Measurements from ENCODE around the gene KCNN1. TPM values are rescaled to one million over a fixed set of nuclear protein-coding genes. Genes with fewer than 3 reads are reported as not detected.

KCNN1 gene
- total and polyA plus RNA-seq, 2 donors, result 0.24 to 0.79 TPM

DNA sequence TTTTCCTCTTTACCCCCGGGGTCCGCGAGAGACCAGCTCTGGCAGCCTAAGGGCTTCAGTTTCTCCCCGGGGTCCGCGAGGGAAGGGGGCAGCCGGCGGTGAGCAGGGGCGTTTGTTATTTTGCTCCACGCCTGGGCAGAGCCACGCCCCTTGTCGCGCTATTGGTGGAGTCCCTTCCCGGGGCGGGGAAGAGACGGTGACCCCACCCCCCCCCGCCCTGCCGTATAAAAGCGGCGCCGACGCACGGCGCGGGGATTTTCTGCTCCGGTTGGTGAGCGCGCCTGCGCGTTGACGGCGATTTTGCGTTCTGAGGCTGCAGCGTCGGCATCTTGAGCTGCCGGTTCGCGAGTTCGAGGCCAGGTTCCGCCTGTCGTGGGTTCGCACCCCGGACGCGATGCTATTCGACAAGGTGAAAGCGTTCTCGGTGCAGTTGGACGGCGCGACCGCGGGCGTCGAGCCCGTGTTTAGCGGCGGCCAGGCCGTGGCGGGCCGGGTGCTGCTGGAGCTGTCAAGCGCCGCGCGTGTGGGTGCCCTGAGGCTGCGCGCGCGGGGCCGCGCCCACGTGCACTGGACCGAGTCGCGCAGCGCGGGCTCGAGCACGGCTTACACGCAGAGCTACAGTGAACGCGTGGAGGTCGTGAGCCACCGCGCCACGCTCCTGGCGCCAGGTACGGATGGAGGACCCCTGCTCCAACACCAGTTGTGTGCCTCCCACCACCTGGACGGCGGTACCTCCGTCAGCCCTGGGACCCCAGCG, 41.2 kb downstream of the KCNN1 start, which contains the start of gene ARRDC2:
Gene ARRDC2, plus strand, starts transcription at position 254 of the 757 bp plus-strand sequence. Its CDS starts 141 bp downstream, at position 395.
- DNase-seq (ENCODE audit: extremely low spot score), result peak; percentile 80
- Histone ChIP-seq H3K27ac (ENCODE audit: low read depth) (peak within 1 kb of the TSS; percentile 48), H3K36me3 (ENCODE audit: insufficient read depth) (peaks cover 3% of the 10 kb centered on the region), H3K4me3 (ENCODE audit: low read depth, low read length) (peak within 1 kb of the TSS; percentile 64), H3K4me1 (ENCODE audit: insufficient read depth) (no peaks in the 10 kb centered on the region)
- 15% methylated on average over 92 of the region's 92 CpGs for WGBS

DNA sequence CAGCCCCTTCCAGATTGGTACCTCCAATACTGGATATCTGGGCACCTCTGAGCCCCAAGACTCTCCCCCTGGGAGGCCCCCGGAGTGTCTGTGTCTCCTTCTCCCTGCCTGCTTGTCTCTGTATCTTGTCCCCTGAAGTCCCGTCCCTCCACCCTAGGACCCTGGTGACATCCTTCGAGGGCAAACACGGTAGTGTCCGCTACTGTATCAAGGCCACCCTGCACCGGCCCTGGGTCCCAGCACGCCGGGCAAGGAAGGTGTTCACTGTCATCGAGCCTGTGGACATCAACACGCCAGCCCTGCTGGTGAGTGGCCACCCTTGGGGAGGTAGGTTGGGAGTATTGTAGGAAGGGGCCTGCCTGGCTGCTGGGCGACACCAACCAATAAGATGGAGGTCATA, 41.9 kb downstream of the KCNN1 start:
- Histone ChIP-seq H3K36me3 (ENCODE audit: insufficient read depth) (peaks cover 3% of the 10 kb centered on the region), H3K27ac (ENCODE audit: low read depth) (no peak overlapping the region), H3K4me3 (ENCODE audit: low read depth, low read length) (peak overlapping the region; percentile 64), H3K4me1 (ENCODE audit: insufficient read depth) (no peaks in the 10 kb centered on the region)
- no peak for DNase-seq (ENCODE audit: extremely low spot score)
- WGBS, result 95% methylated on average over 11 of the region's 11 CpGs

DNA sequence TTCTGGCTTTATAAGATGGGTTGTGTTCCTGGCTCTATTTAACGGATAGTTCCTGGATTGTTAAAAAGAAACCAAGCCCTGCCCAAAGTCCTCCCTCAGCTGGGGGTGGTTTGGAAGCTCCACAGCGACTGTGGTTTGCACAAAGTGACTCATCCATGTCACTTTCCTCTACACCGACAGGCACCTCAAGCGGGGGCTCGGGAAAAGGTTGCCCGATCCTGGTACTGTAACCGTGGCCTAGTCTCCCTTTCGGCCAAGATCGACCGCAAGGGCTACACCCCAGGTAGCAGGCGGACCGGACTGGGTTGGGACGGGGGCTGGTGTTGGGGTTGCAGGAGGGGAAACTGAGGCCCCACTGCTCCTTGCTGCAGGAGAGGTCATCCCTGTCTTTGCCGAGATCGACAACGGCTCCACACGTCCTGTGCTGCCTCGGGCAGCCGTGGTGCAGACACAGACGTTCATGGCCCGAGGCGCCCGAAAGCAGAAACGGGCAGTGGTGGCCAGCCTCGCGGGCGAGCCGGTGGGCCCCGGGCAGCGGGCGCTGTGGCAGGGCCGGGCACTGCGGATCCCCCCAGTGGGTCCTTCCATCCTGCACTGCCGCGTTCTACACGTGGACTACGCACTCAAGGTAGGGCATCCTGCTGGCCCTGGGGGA, 42.6 kb downstream of the KCNN1 start:
- no peak for DNase-seq (ENCODE audit: extremely low spot score)
- H3K36me3 ChIP-seq (ENCODE audit: insufficient read depth), result peaks cover 3% of the 10 kb centered on the region
- H3K4me3 ChIP-seq (ENCODE audit: low read depth, low read length), result peak overlapping the region; percentile 64
- WGBS, result 94% methylated on average over 37 of the region's 37 CpGs
- no peak overlapping the region for H3K27ac ChIP-seq (ENCODE audit: low read depth)
- H3K4me1 ChIP-seq (ENCODE audit: insufficient read depth), result no peaks in the 10 kb centered on the region

DNA sequence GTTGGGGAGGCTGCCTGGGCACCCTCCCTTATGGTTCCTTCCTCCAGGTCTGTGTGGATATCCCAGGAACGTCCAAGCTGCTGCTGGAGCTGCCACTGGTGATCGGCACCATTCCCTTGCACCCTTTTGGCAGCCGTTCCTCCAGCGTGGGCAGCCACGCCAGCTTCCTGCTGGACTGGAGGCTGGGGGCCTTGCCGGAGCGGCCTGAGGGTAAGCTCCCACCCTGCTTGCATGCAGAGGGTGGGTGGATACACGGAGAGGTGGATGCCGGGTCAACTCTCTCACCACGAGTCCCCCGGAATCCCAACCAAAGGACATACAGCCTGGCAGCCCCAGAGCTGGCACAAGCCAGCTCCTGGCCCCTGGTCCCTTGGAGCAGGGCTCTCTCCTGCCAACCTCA, 43.2 kb downstream of the KCNN1 start:
- Histone ChIP-seq H3K27ac (ENCODE audit: low read depth) (no peak overlapping the region), H3K4me1 (ENCODE audit: insufficient read depth) (no peaks in the 10 kb centered on the region), H3K4me3 (ENCODE audit: low read depth, low read length) (peak overlapping the region; percentile 7), H3K36me3 (ENCODE audit: insufficient read depth) (peaks cover 3% of the 10 kb centered on the region)
- no peak for DNase-seq (ENCODE audit: extremely low spot score)
- WGBS, result 90% methylated on average over 11 of the region's 11 CpGs

DNA sequence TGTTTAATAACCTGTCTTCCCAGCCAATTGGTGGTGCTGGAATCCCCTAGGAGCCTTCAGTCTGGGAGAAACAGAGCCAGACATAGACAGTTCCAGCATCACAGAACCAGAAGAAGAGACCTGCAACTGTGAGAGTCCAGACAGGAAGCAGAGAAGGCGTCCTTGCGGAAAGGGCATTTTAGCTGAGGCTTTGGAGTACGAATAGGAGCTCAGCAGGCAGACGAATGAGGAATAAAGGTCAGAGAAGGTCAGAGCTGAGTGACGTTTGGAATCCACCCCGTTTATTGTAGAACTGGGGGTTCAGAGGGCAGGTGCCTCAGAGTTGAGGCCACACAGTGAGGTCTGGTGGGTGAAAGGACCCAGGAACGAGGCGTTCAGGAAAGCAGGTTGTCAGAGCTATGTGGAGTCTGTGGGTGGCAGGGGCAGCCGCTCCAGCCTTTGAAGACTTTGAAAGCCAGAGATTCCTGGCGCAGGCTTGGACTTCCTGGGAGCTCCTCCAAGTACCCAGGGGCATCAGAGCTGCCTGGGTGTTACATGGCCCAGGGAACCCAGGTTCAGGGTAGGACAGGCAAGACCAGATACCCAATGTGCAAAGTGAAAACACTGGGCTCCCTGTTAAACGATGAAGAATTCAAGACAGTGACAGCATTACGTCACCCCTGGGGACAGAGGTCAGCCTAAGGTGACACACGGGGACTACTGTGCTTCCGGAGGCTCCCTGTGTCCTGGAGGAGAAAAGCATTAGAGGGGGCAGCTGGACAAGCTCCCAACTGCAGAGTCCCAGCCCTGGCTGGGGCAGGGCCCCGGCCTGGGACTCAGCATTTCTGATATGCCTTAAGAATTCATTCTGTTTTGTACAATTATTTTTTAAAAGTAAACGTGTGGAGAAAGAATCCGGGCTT, 46.6 kb downstream of the KCNN1 start:
- no peak for DNase-seq (ENCODE audit: extremely low spot score)
- WGBS, result 75% methylated on average over 17 of the region's 17 CpGs
- Histone ChIP-seq H3K4me3 (ENCODE audit: low read depth, low read length) (no peak overlapping the region), H3K27ac (ENCODE audit: low read depth) (no peak overlapping the region), H3K36me3 (ENCODE audit: insufficient read depth) (peaks cover 3% of the 10 kb centered on the region), H3K4me1 (ENCODE audit: insufficient read depth) (no peaks in the 10 kb centered on the region)

DNA sequence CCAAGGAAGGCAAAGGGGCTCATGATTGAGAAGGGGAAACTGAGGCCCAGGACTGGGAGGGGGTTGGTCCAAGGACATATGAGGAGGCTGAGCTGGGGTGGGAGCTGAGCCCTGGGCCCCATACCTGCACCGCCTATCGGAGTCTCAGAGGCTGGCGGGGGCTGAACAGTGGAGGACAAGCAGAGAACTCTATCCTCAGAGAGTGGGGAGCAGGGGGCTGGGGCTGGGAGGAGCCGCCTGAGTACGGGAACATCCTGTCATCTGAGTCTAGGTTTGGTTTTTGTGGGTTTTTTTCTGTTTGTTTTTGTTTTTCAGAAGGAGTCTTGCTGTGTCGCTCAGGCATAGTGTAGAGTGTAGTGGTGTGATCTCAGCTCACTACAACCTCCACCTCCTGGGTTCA, 47.3 kb downstream of the KCNN1 start:
- H3K4me1 ChIP-seq (ENCODE audit: insufficient read depth), result no peaks in the 10 kb centered on the region
- H3K4me3 ChIP-seq (ENCODE audit: low read depth, low read length), result no peak overlapping the region
- no peak overlapping the region for H3K27ac ChIP-seq (ENCODE audit: low read depth)
- no peak for DNase-seq (ENCODE audit: extremely low spot score)
- peaks cover 3% of the 10 kb centered on the region for H3K36me3 ChIP-seq (ENCODE audit: insufficient read depth)
- 81% methylated on average over 6 of the region's 6 CpGs for WGBS

DNA sequence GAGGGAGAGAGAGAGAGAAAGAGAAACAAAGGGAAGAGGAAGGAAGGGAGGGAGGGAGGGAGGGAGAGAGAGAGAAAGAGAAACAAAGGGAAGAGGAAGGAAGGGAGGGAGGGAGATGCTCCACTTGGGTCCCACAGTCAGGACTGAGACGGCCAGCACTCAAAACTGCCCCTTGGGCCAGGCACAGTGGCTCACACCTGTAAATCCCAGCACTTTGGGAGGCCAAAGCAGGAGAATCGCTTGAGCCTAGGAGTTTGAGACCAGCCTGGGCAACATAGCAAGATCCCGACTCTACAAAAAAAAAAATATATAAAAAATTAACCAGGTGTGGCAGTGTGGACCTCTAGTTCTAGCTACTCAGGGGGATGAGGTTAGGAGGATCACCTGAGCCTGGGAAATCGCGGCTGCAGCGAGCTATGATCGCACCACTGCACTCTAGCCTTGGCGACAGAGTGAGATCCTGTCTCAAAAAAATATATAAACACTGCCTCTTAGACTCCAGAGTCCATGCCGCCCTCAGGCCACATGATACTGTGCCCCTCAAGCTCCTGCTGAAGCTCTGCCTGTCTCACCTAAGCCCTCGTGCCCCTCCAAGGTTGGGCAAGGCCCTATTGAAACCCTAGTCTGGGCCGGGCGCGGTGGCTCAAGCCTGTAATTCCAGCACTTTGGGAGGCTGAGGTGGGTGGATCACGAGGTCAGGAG, 49.5 kb downstream of the KCNN1 start:
- no peak overlapping the region for H3K4me3 ChIP-seq (ENCODE audit: low read depth, low read length)
- H3K36me3 ChIP-seq (ENCODE audit: insufficient read depth), result no peaks in the 10 kb centered on the region
- H3K4me1 ChIP-seq (ENCODE audit: insufficient read depth), result no peaks in the 10 kb centered on the region
- H3K27ac ChIP-seq (ENCODE audit: low read depth), result no peak overlapping the region
- WGBS, result 88% methylated on average over 14 of the region's 14 CpGs
- DNase-seq (ENCODE audit: extremely low spot score), result no peak

DNA sequence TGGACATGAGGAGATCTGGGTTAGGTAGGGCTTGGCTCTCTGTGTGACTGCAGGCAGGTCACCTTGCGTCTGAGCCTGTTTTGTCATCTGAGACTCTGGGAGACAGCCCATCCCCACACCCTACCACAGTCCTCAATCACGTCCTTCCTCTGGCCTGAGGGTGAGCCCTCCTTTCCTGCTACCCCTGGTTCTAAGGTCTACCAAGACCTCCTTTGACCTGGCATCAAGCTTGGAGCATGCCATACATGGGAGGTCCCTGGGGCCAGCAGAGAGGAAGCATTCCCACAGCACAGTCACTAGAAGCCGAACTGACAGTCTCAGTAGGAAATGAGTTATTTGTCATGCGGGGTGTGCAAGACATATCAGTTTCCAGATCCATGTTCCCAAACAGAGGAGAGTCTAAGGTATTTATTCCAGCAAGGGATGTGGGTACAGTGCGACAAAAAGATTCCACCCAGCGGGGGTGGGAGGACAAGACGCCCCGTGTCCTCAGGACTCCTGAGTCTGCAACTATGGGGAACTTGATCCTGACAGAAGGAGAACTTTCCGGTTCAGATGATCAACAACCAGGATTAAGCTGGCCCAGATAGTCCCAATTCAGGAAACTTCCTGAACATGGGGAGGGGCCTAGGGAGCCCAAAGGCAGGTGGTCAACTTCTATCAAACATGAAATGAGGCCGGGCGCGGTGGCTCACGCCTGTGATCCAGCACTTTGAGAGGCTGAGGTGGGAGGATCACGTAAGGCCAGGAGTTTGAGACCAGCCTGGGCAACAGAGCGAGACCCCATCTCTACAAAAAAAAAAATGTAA, 50.6 kb downstream of the KCNN1 start:
- H3K4me1 ChIP-seq (ENCODE audit: insufficient read depth), result no peaks in the 10 kb centered on the region
- H3K4me3 ChIP-seq (ENCODE audit: low read depth, low read length), result no peak overlapping the region
- peak overlapping the region; percentile 3 for H3K27ac ChIP-seq (ENCODE audit: low read depth)
- H3K36me3 ChIP-seq (ENCODE audit: insufficient read depth), result no peaks in the 10 kb centered on the region
- DNase-seq (ENCODE audit: extremely low spot score), result no peak
- WGBS, result 67% methylated on average over 15 of the region's 15 CpGs

DNA sequence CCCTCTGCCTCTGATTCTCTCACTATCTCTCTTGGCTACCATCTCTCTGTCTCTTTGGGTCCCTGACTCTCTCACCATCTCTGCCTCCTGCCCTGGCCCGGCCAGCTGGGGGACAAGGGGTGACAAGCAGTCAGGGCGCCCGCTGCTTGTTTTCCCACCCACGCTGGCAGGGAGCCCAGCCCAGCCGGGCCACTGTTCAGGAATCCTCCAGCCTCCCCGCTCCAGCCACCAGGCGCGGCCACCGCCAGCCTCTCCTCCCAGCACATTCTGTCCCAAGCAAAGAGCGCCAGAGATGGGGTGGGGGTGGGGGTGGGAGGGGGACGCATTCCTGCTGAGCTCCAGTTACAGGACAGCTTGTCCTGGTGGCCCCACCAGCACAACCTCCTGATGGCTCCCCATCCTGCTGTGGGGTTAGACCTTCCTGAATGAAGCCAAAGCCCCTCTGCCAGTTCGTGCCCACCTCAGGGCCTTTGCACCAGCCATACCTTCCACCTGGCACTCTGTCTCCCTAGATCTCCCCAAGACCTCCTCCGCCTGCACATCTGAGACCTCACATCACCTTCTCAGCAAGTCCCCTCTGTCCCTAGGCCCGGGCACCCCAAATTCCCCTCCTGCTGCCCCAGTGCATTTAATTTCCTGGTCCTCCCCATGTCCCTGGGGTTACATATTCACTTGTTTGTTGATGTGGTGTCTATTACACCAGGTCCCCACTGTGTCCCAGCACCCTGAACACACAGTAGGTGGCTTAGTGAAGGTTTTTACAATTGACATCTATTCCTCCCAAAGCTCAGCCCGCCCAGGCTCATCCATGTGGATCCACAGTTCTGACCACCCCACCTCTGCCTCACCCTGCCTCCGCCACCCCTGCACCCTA, 53.5 kb downstream of the KCNN1 start:
- Histone ChIP-seq H3K36me3 (ENCODE audit: insufficient read depth) (no peaks in the 10 kb centered on the region), H3K4me1 (ENCODE audit: insufficient read depth) (no peaks in the 10 kb centered on the region), H3K4me3 (ENCODE audit: low read depth, low read length) (no peak overlapping the region), H3K27ac (ENCODE audit: low read depth) (peak overlapping the region; percentile 72)
- no peak for DNase-seq (ENCODE audit: extremely low spot score)
- WGBS, result 32% methylated on average over 16 of the region's 16 CpGs

DNA sequence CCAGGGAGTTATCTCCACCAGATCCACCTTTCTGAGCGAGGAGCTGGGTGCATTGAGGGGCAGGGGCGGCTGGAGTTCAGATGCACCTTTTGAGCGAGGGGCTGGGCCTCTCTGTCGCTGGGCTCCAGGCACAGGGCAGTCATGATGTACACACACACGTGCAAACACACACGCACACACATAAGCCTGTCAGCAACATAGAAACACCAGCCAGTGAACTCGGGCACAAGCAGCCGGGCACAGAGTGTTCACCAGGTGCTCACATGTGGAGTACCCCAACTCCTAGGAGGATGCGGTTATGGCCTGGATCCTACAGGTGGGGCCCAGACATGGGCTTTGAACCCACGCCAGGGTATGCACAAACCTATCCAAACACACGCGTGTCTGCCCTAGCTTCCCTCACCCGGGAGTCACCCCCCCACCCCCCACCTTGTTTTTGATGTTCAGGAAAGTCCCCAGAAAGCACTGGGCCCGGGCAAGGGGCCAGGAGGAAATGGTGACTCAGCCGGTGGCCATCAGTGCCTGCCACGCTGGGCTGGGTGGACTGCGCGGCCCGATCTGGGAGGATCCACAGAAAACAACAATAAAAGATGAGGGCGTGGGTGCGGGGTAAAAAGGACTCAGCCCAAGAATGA, 54.3 kb downstream of the KCNN1 start:
- 41% methylated on average over 21 of the region's 21 CpGs for WGBS
- no peaks in the 10 kb centered on the region for H3K4me1 ChIP-seq (ENCODE audit: insufficient read depth)
- peak overlapping the region; percentile 70 for H3K27ac ChIP-seq (ENCODE audit: low read depth)
- no peak for DNase-seq (ENCODE audit: extremely low spot score)
- H3K4me3 ChIP-seq (ENCODE audit: low read depth, low read length), result no peak overlapping the region
- H3K36me3 ChIP-seq (ENCODE audit: insufficient read depth), result no peaks in the 10 kb centered on the region

DNA sequence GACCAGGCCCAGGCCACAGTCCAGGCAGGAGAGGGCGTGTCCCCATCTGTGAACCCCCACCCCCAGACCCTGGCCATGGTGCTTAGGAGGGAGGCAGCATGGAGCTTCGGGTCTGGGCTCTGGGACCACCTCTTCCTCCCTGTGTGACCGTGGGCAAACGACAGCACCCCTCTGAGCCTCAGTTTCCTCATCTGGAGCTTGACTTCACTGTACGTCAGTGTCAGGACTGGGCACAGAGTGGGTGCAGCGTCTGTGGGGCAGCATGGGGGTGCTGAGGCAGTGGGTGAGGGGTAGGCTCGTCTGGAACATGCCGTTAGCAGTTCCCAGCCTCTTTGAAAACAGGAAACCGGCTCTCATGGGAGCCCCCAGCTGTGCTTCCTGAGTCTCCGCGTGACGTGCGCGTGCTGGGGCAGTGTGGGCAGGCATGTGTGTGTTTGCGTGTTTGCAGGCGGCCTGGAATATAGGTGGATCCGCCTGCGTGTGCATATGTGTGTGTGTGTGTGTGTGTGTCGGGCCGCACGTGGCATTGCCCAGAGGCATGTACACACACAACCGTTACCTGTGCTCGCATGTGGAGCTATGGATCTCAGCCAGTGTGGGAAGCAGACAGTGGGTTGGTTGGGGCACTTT, 56.8 kb downstream of the KCNN1 start:
- no peaks in the 10 kb centered on the region for H3K4me1 ChIP-seq (ENCODE audit: insufficient read depth)
- no peaks in the 10 kb centered on the region for H3K36me3 ChIP-seq (ENCODE audit: insufficient read depth)
- peak overlapping the region; percentile 73 for H3K27ac ChIP-seq (ENCODE audit: low read depth)
- H3K4me3 ChIP-seq (ENCODE audit: low read depth, low read length), result no peak overlapping the region
- no peak for DNase-seq (ENCODE audit: extremely low spot score)
- 58% methylated on average over 23 of the region's 23 CpGs for WGBS

All from urinary bladder (tissue), 4 donors.